DMS153 (cell line): ENCODE results near the gene SYMPK.

Source experiments
- DNase-seq: peaks from one replicate; lab custom pipeline; 2025; lab: John Stamatoyannopoulos, UW

Gene SYMPK

GRCh38 chr19:45866400-45867176 lies 3.6 kb upstream of the SYMPK start:
- no peak for DNase-seq

- DNase-seq: no peak
These were observed 2.5 kb upstream of the SYMPK start for GRCh38 chr19:45865269-45865948.

GRCh38 chr19:45864629-45865082 lies 1.7 kb upstream of the SYMPK start:
- DNase-seq: no peak

GRCh38 chr19:45863840-45864628 lies 1.1 kb upstream of the SYMPK start, which contains the start of gene FOXA3:
TSS of gene FOXA3 (plus strand) at chr19:45864326. CDS start at chr19:45864457, 131 bp downstream.
- DNase-seq: no peak

GRCh38 chr19:45863335-45863839 lies 440 bp upstream of the SYMPK start:
- no peak for DNase-seq

- no peak for DNase-seq
These were observed 730 bp downstream of the SYMPK start for GRCh38 chr19:45862271-45862563.

GRCh38 chr19:45860359-45861259 lies 2.3 kb downstream of the SYMPK start:
- DNase-seq: no peak

GRCh38 chr19:45854167-45854778 lies 8.7 kb downstream of the SYMPK start:
- DNase-seq: no peak

GRCh38 chr19:45852983-45853382 lies 10.0 kb downstream of the SYMPK start:
- no peak for DNase-seq

GRCh38 chr19:45852145-45852750 lies 10.7 kb downstream of the SYMPK start:
- DNase-seq: no peak

- DNase-seq: no peak
These were observed 14.0 kb downstream of the SYMPK start for GRCh38 chr19:45848922-45849321.

- DNase-seq: no peak
These were observed 15.3 kb downstream of the SYMPK start for GRCh38 chr19:45847663-45848062.

GRCh38 chr19:45842198-45842597 lies 20.7 kb downstream of the SYMPK start:
- no peak for DNase-seq

- no peak for DNase-seq
These were observed 28.0 kb downstream of the SYMPK start for GRCh38 chr19:45834970-45835369.

- DNase-seq: no peak
These were observed 34.0 kb downstream of the SYMPK start for GRCh38 chr19:45828945-45829344.

GRCh38 chr19:45828523-45828922 lies 34.4 kb downstream of the SYMPK start:
- no peak for DNase-seq

GRCh38 chr19:45827459-45828093 lies 35.4 kb downstream of the SYMPK start:
- DNase-seq: no peak

GRCh38 chr19:45826934-45827333 lies 36.0 kb downstream of the SYMPK start:
- no peak for DNase-seq

- DNase-seq: no peak
These were observed 36.7 kb downstream of the SYMPK start for GRCh38 chr19:45825917-45826893.
